SH-SY5Y (cell line): ENCODE data around the gene PGBD5.

ENCODE experiments used
- GATA2 ChIP-seq: IDR thresholded peaks from 2 replicates; pipeline ENCODE4 v1.6.1; 2011; ENCODE audit warnings: mild to moderate bottlenecking, low read depth, low read length
- GATA3 ChIP-seq: IDR thresholded peaks from 2 replicates; pipeline ENCODE4 v1.6.1; 2011; ENCODE audit warnings: low read depth, mild to moderate bottlenecking, low read length, moderate library complexity

Gene PGBD5

DNA sequence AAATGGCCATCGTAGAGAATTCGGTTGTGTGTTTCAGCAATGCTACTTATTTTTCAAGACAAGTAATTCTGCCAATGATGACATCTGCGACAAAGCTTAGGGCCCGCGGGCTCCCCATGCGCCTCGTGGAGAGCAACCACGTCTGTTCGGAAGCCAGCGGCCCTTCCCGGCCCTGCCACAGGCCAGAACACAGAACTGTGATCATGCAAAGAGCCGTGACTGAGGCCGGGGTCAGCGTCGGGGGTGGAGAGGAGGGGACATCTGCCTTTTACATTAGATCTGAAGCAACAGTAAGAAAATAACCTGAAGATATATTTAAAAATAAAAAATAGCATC lies 103.7 kb downstream of the PGBD5 start:
- TF ChIP-seq GATA2 = no peak
- TF ChIP-seq GATA3 = no peak

GRCh38 chr1:230321741-230322420 lies 104.3 kb downstream of the PGBD5 start:
- TF ChIP-seq GATA3 (no peak), GATA2 (no peak)

DNA sequence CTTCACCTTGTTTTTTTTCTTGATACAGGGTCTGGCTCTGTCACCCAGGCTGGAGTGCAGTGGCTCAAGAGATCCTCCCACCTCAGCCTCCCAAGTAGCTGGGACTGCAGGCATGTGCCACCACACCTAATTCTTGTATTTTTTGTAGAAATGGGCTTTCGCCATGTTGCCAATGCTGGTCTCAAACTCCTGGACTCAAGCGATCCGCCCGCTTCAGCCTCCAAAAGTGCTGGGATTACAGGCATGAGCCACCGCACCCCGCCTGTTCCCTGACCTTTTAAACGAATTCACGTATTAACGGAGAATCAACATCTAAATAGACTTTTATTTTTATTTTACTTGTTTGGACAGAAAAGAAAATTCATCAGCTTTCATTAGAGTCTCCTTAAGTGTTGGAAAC lies 104.8 kb downstream of the PGBD5 start:
- TF ChIP-seq GATA2 (no peak), GATA3 (no peak)

GRCh38 chr1:230320804-230321203 lies 105.3 kb downstream of the PGBD5 start:
- no peak for TF ChIP-seq GATA2
- no peak for TF ChIP-seq GATA3

GRCh38 chr1:230319014-230319747 lies 107.0 kb downstream of the PGBD5 start:
- TF ChIP-seq GATA3 = no peak
- no peak for TF ChIP-seq GATA2

GRCh38 chr1:230317823-230318819 lies 108.0 kb downstream of the PGBD5 start:
- TF ChIP-seq GATA2 = no peak

GRCh38 chr1:230316864-230317745 lies 109.0 kb downstream of the PGBD5 start:
- TF ChIP-seq GATA3 = no peak
- TF ChIP-seq GATA2 = no peak

- TF ChIP-seq GATA3 = no peak
- TF ChIP-seq GATA2 = no peak
Observed at GRCh38 chr1:230315099-230315498, 111.0 kb downstream of the PGBD5 start.

GRCh38 chr1:230314142-230314470 lies 112.0 kb downstream of the PGBD5 start:
- no peak for TF ChIP-seq GATA2
- TF ChIP-seq GATA3 = no peak

DNA sequence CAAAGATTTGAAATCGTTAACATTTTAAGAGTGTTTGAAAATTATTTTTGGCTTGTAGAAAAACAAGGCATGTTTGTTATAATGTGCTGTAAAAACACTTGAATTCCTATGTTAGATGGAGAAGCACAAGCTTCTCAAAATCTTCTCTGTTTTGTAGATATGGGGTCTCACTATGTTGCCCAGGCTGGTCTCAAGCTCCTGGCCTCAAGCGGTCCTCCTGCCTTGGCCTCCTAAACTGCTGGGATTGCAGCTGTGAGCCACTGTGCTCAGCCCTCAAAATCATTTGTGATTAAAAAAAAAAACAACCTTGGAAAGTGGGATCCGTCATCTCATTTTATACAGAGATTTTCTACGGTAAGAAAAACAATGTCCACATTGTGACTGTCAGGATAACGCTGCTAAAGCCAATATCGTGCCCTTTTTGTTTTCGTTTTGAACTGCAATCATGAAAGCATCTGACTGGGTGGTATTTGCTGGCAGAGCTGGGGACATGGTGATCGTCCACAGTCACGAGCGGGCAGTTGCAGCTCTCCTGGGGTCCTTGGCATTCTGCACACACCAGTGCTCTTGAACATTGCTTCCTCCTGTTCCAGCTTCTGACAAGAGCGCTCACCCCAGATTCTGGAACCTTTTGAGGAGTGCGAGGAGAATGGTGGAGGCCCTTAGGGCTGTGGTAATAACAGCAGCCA lies 112.5 kb downstream of the PGBD5 start:
- TF ChIP-seq GATA3 = no peak
- no peak for TF ChIP-seq GATA2

DNA sequence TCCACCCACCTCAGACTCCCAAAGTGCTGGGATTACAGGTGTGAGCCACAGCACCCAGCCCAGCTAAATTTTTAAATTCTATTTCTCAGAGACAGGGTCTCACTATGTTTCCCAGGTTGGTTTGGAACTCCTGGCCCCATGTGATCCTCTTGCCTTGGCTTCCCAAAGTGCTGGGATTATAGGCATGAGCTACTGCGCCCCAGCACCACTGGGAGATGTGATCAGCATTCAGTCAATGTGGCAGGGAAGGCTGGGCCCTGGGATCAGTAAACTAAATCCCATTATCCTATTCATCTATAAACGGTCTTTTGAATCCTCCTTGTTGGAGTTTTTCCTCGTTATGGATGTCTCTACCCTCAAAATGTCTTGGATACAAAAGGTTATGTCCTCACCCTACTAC lies 113.5 kb downstream of the PGBD5 start:
- TF ChIP-seq GATA3 = no peak
- TF ChIP-seq GATA2 = no peak

DNA sequence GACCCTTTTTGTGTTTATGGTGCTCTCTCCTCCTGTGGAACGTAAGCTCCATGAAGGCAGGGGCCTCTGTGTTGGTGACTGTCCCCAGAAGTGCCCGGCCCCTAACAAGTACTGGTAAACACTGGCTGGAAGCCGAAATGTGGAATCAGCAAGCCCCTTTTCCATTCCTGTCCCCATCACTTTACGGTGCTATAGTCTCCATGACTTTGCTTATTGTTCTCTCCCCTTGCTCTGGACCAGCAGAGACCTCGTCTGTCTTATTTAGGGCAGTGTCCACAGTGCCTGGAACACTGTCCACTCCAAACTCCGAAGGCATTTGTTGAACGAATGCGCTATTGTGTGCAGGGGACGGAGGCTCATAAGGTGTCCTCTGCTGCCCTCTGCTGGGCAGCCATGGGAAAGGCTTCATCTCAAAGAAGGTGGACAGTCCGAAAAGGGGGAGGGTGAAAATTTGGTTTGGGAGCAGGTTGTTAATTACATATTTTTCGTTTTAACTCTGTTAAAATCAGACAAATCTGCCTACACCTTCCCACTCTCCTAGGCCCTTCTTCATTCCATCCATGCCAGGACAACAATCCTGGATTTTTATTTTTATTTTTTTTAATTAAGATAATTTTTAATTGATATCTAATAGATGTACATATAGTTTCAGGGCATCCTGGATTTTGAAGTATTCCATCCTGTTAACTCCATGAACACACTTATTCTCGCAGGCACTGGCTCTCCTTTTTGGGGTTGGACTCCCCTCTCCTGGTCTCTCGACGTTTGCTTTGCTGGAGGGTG lies 115.6 kb downstream of the PGBD5 start:
- no peak for TF ChIP-seq GATA2
- no peak for TF ChIP-seq GATA3
